Coronary artery (tissue), 2 donors: ENCODE measurements around the gene SMC2.

ENCODE experiments used
- DNase-seq: peaks from one replicate; pipeline ENCODE4 v3.0.0-alpha.2; 2017; ENCODE audit warnings: low spot score
- H3K27ac ChIP-seq, 2 donors: fragments of 200-600 bp; sonication (generic); one replicate each; pipeline ENCODE4 v1.5.1; 2016 to 2019
- H3K4me3 ChIP-seq: fragments of 200-600 bp; sonication (generic); 2 replicates; pipeline ENCODE4 v1.5.1; 2016; ENCODE audit warnings: mild to moderate bottlenecking, moderate library complexity
- CTCF ChIP-seq: fragments of 200-600 bp; sonication (generic); IDR thresholded peaks from one replicate; pipeline ENCODE4 v1.5.1; 2019; ENCODE audit warnings: antibody characterized with exemption

SMC2 gene

GRCh38 chr9:104093647-104094533 is at the start of gene SMC2:
SMC2 (plus strand) TSS chr9:104094309; CDS start chr9:104095385, 1,076 bp downstream.
- peak; percentile 94 for DNase-seq
- peak within 1 kb of the TSS; percentile 90 to 93 for H3K27ac ChIP-seq
- H3K4me3 ChIP-seq: peak within 1 kb of the TSS; percentile 84
- no peak for TF ChIP-seq CTCF

- no peak for TF ChIP-seq CTCF
- Histone ChIP-seq H3K4me3 (no peak overlapping the region), H3K27ac (no peak overlapping the region)
- DNase-seq: no peak
These were observed 25.6 kb upstream of the SMC2 start for GRCh38 chr9:104068546-104068945.

- no peak for DNase-seq
- Histone ChIP-seq H3K4me3 (no peak overlapping the region), H3K27ac (no peak overlapping the region)
- no peak for TF ChIP-seq CTCF
These were observed 24.8 kb upstream of the SMC2 start for GRCh38 chr9:104069288-104069687.

GRCh38 chr9:104071589-104071988 is 22.5 kb upstream of the SMC2 start:
- H3K4me3 ChIP-seq: no peak overlapping the region
- no peak for DNase-seq
- TF ChIP-seq CTCF: no peak

GRCh38 chr9:104073098-104073769 is 20.9 kb upstream of the SMC2 start:
- H3K4me3 ChIP-seq: no peak overlapping the region
- H3K27ac ChIP-seq: no peak overlapping the region
- no peak for TF ChIP-seq CTCF
- DNase-seq: no peak

More at GRCh38 chr9:104071589-104071988, 22.5 kb upstream of the SMC2 start:
- H3K27ac ChIP-seq: no peak overlapping the region

- no peak overlapping the region for H3K4me3 ChIP-seq
- no peak for DNase-seq
- TF ChIP-seq CTCF: no peak
- H3K27ac ChIP-seq: no peak overlapping the region
These were observed 20.4 kb upstream of the SMC2 start for GRCh38 chr9:104073770-104074133.
